GM19467 (cell line): Measurements from ENCODE around the gene PDCD6IP.

Source experiments
- ATAC-seq: cut with Tn5 transposase; IDR thresholded peaks from one replicate; pipeline ENCODE4 v1.9.1; 2021; ENCODE audit warnings: mild to moderate bottlenecking, moderate library complexity; ENCODE audit not compliant: unreplicated experiment

The PDCD6IP gene

GRCh38 chr3:33885496-33885895 lies 87.1 kb downstream of the PDCD6IP start:
- no peak for ATAC-seq

GRCh38 chr3:33886015-33886414 lies 87.6 kb downstream of the PDCD6IP start:
- ATAC-seq, result no peak

GRCh38 chr3:33887478-33887877 lies 89.0 kb downstream of the PDCD6IP start:
- ATAC-seq, result no peak

- no peak for ATAC-seq
These were observed 91.1 kb downstream of the PDCD6IP start for GRCh38 chr3:33889394-33890039.

- ATAC-seq, result no peak
These were observed 94.2 kb downstream of the PDCD6IP start for GRCh38 chr3:33892655-33893054.

GRCh38 chr3:33895658-33896057 lies 97.2 kb downstream of the PDCD6IP start:
- no peak for ATAC-seq

- ATAC-seq, result no peak
These were observed 98.9 kb downstream of the PDCD6IP start for GRCh38 chr3:33897306-33897705.

- no peak for ATAC-seq
These were observed 100.5 kb downstream of the PDCD6IP start for GRCh38 chr3:33898901-33899300.

- no peak for ATAC-seq
These were observed 102.0 kb downstream of the PDCD6IP start for GRCh38 chr3:33900440-33900808.

- ATAC-seq, result no peak
These were observed 102.5 kb downstream of the PDCD6IP start for GRCh38 chr3:33900809-33901505.

- ATAC-seq, result no peak
These were observed 103.6 kb downstream of the PDCD6IP start for GRCh38 chr3:33901862-33902563.

GRCh38 chr3:33904730-33905129 lies 106.3 kb downstream of the PDCD6IP start:
- ATAC-seq, result no peak

- ATAC-seq, result no peak
These were observed 109.9 kb downstream of the PDCD6IP start for GRCh38 chr3:33908250-33908851.

GRCh38 chr3:33909547-33909946 lies 111.1 kb downstream of the PDCD6IP start:
- no peak for ATAC-seq

- no peak for ATAC-seq
These were observed 111.6 kb downstream of the PDCD6IP start for GRCh38 chr3:33910031-33910430.

GRCh38 chr3:33911525-33912322 lies 113.3 kb downstream of the PDCD6IP start:
- ATAC-seq, result no peak

- no peak for ATAC-seq
These were observed 115.8 kb downstream of the PDCD6IP start for GRCh38 chr3:33914212-33914611.

- no peak for ATAC-seq
These were observed 116.4 kb downstream of the PDCD6IP start for GRCh38 chr3:33914731-33915379.

- ATAC-seq, result peak; percentile 66
These were observed 117.5 kb downstream of the PDCD6IP start for GRCh38 chr3:33915796-33916546.
